Mononuclear cell (primary cell): Measurements from ENCODE around the gene SHLD1. TPM values are rescaled to one million over a fixed set of nuclear protein-coding genes. Genes with fewer than 3 reads are reported as not detected.
"Not testable (repeated sequence)": the region's sequence is repeated elsewhere in the genome, so short reads cannot be mapped to it uniquely, and the experiment has no call there.

Experiments used
- H3K27me3 ChIP-seq: 2 replicates; pipeline ENCODE4 v1.6.0; 2011; ENCODE audit warnings: low read length, control low read depth; ENCODE audit not compliant: insufficient read depth
- H3K4me1 ChIP-seq: 2 replicates; pipeline ENCODE4 v1.5.1; 2011; ENCODE audit warnings: mild to moderate bottlenecking, low read length, control low read depth; ENCODE audit not compliant: insufficient read depth
- H3K4me3 ChIP-seq: 2 replicates; pipeline ENCODE4 v1.5.1; 2011; ENCODE audit warnings: mild to moderate bottlenecking, low read length, moderate library complexity
- H3K9me3 ChIP-seq: 2 replicates; pipeline ENCODE4 v1.5.1; 2011; ENCODE audit warnings: low read depth, mild to moderate bottlenecking, control low read depth, low read length
- total RNA-seq: library from RNA; depleted of rRNA; stranded (reverse); fragments of >200 nt; gene quantifications from one replicate; pipeline ENCODE4 v1.2.3, GENCODE V29; 2012

SHLD1 gene
- total RNA-seq, 1 donor: 1.8 TPM

- H3K27me3 ChIP-seq, H3K9me3 ChIP-seq, H3K4me3 ChIP-seq: not testable (repeated sequence)
- H3K4me1 ChIP-seq: peaks cover 22% of the 10 kb centered on the region
Measured at GRCh38 chr20:5725183-5725463, 25.1 kb upstream of the SHLD1 start.

- H3K27me3 ChIP-seq: no peaks in the 10 kb centered on the region
- no peak overlapping the region for H3K4me3 ChIP-seq
- peaks cover 31% of the 10 kb centered on the region for H3K4me1 ChIP-seq
- H3K9me3 ChIP-seq: no peaks in the 10 kb centered on the region
Measured at GRCh38 chr20:5727018-5727515, 23.1 kb upstream of the SHLD1 start.

GRCh38 chr20:5729348-5729747 lies 20.9 kb upstream of the SHLD1 start:
- no peak overlapping the region for H3K4me3 ChIP-seq
- peaks cover 24% of the 10 kb centered on the region for H3K4me1 ChIP-seq
- no peaks in the 10 kb centered on the region for H3K27me3 ChIP-seq
- no peaks in the 10 kb centered on the region for H3K9me3 ChIP-seq

GRCh38 chr20:5730131-5730530 lies 20.1 kb upstream of the SHLD1 start:
- H3K4me1 ChIP-seq: peaks cover 16% of the 10 kb centered on the region
- no peaks in the 10 kb centered on the region for H3K9me3 ChIP-seq
- H3K4me3 ChIP-seq: no peak overlapping the region
- no peaks in the 10 kb centered on the region for H3K27me3 ChIP-seq

- H3K27me3 ChIP-seq: peaks cover 4% of the 10 kb centered on the region
- H3K4me3 ChIP-seq: no peak overlapping the region
- peaks cover 19% of the 10 kb centered on the region for H3K4me1 ChIP-seq
- H3K9me3 ChIP-seq: no peaks in the 10 kb centered on the region
Measured at GRCh38 chr20:5731753-5732366, 18.3 kb upstream of the SHLD1 start.

GRCh38 chr20:5734602-5735001 lies 15.6 kb upstream of the SHLD1 start:
- no peak overlapping the region for H3K4me3 ChIP-seq
- H3K9me3 ChIP-seq: no peaks in the 10 kb centered on the region
- peaks cover 38% of the 10 kb centered on the region for H3K4me1 ChIP-seq
- peaks cover 4% of the 10 kb centered on the region for H3K27me3 ChIP-seq

- no peaks in the 10 kb centered on the region for H3K9me3 ChIP-seq
Measured at GRCh38 chr20:5735845-5736510, 14.2 kb upstream of the SHLD1 start.

GRCh38 chr20:5737619-5737953 lies 12.6 kb upstream of the SHLD1 start:
- no peaks in the 10 kb centered on the region for H3K9me3 ChIP-seq
- H3K27me3 ChIP-seq: peaks cover 4% of the 10 kb centered on the region
- peaks cover 29% of the 10 kb centered on the region for H3K4me1 ChIP-seq
- H3K4me3 ChIP-seq: no peak overlapping the region

More at GRCh38 chr20:5735845-5736510, 14.2 kb upstream of the SHLD1 start:
- H3K4me3 ChIP-seq: no peak overlapping the region
- H3K4me1 ChIP-seq: peaks cover 38% of the 10 kb centered on the region
- H3K27me3 ChIP-seq: peaks cover 4% of the 10 kb centered on the region

GRCh38 chr20:5737966-5738365 lies 12.2 kb upstream of the SHLD1 start:
- peaks cover 4% of the 10 kb centered on the region for H3K27me3 ChIP-seq
- H3K4me3 ChIP-seq: no peak overlapping the region
- peaks cover 29% of the 10 kb centered on the region for H3K4me1 ChIP-seq

GRCh38 chr20:5740643-5741042 lies 9.6 kb upstream of the SHLD1 start:
- peaks cover 29% of the 10 kb centered on the region for H3K4me1 ChIP-seq
- not testable (repeated sequence) for H3K27me3 ChIP-seq, H3K9me3 ChIP-seq, H3K4me3 ChIP-seq

More at GRCh38 chr20:5737966-5738365, 12.2 kb upstream of the SHLD1 start:
- H3K9me3 ChIP-seq: no peaks in the 10 kb centered on the region

- no peaks in the 10 kb centered on the region for H3K9me3 ChIP-seq
- H3K4me3 ChIP-seq: no peak overlapping the region
- H3K27me3 ChIP-seq: peaks cover 2% of the 10 kb centered on the region
Measured at GRCh38 chr20:5741089-5741488, 9.1 kb upstream of the SHLD1 start.

GRCh38 chr20:5742041-5742440 lies 8.2 kb upstream of the SHLD1 start:
- Histone ChIP-seq H3K4me3 (no peak overlapping the region), H3K4me1 (peaks cover 17% of the 10 kb centered on the region), H3K9me3 (no peaks in the 10 kb centered on the region), H3K27me3 (no peaks in the 10 kb centered on the region)

More at GRCh38 chr20:5741089-5741488, 9.1 kb upstream of the SHLD1 start:
- H3K4me1 ChIP-seq: peaks cover 27% of the 10 kb centered on the region

GRCh38 chr20:5745416-5746030 lies 4.7 kb upstream of the SHLD1 start:
- Histone ChIP-seq H3K4me3 (no peak overlapping the region), H3K4me1 (peaks cover under 1% of the 10 kb centered on the region), H3K27me3 (no peaks in the 10 kb centered on the region), H3K9me3 (no peaks in the 10 kb centered on the region)

GRCh38 chr20:5746064-5746463 lies 4.1 kb upstream of the SHLD1 start:
- H3K9me3 ChIP-seq: no peaks in the 10 kb centered on the region
- H3K27me3 ChIP-seq: no peaks in the 10 kb centered on the region
- no peak overlapping the region for H3K4me3 ChIP-seq
- H3K4me1 ChIP-seq: peaks cover 6% of the 10 kb centered on the region

GRCh38 chr20:5748246-5748645 lies 2.0 kb upstream of the SHLD1 start:
- Histone ChIP-seq H3K4me3 (no peak overlapping the region), H3K4me1 (peaks cover 13% of the 10 kb centered on the region), H3K9me3 (no peaks in the 10 kb centered on the region), H3K27me3 (no peaks in the 10 kb centered on the region)

GRCh38 chr20:5749512-5749951 lies 669 bp upstream of the SHLD1 start:
- not testable (repeated sequence) for H3K9me3 ChIP-seq

More at GRCh38 chr20:5749512-5749951, 669 bp upstream of the SHLD1 start:
- H3K4me3 ChIP-seq, H3K27me3 ChIP-seq: not testable (repeated sequence)
- H3K4me1 ChIP-seq: peaks cover 13% of the 10 kb centered on the region
